Neural cell (in vitro differentiated cells): ENCODE data around the gene NPW. TPM values are rescaled to one million over a fixed set of nuclear protein-coding genes. Genes with fewer than 3 reads are reported as not detected.

Experiments
- H2AFZ ChIP-seq: fragments of 200-600, 300-800 bp; sonication (generic), shearing (Covaris generic); 2 replicates; pipeline ENCODE4 v1.6.0; 2014; ENCODE audit warnings: low read depth, mild to moderate bottlenecking, antibody characterized with exemption, low read length, moderate library complexity
- H3F3A ChIP-seq: fragments of 200-600 bp; shearing (Covaris generic); 2 replicates; pipeline ENCODE4 v1.6.1; 2016; ENCODE audit warnings: mild to moderate bottlenecking, moderate library complexity, mixed read lengths, antibody characterized with exemption, low read length; ENCODE audit not compliant: insufficient read depth, poor library complexity, severe bottlenecking
- H3K27ac ChIP-seq: fragments of 200-600, 300-800 bp; sonication (generic), shearing (Covaris generic); 2 replicates; pipeline ENCODE4 v1.5.1; 2014; ENCODE audit warnings: mild to moderate bottlenecking, low read length, moderate library complexity
- H3K27me3 ChIP-seq: fragments of 300-800, 200-600 bp; sonication (generic), shearing (Covaris generic); 2 replicates; pipeline ENCODE4 v1.6.0; 2014; ENCODE audit warnings: mild to moderate bottlenecking, low read depth, low read length, moderate library complexity; ENCODE audit not compliant: insufficient read depth
- H3K36me3 ChIP-seq: fragments of 300-800, 200-600 bp; sonication (generic), shearing (Covaris generic); 2 replicates; pipeline ENCODE4 v1.5.1; 2014; ENCODE audit warnings: mild to moderate bottlenecking, antibody characterized with exemption, low read length, moderate library complexity; ENCODE audit not compliant: insufficient read depth
- H3K4me2 ChIP-seq: fragments of 300-800, 200-600 bp; sonication (generic), shearing (Covaris generic); 2 replicates; pipeline ENCODE4 v1.6.0; 2014; ENCODE audit warnings: mild to moderate bottlenecking, low read length
- H3K4me3 ChIP-seq: fragments of 300-800, 200-600 bp; sonication (generic), shearing (Covaris generic); 2 replicates; pipeline ENCODE4 v1.5.1; 2014; ENCODE audit warnings: mild to moderate bottlenecking, low read length, moderate library complexity
- H3K79me2 ChIP-seq: fragments of 200-600 bp; shearing (Covaris generic); replicated peaks from 2 replicates; pipeline ENCODE4 v1.6.0; 2014; ENCODE audit warnings: mild to moderate bottlenecking, low read length, moderate library complexity; ENCODE audit not compliant: insufficient read depth
- H3K9ac ChIP-seq: fragments of 300-800, 200-600 bp; sonication (generic), shearing (Covaris generic); 2 replicates; pipeline ENCODE4 v1.6.1; 2016; ENCODE audit warnings: mild to moderate bottlenecking, low read length, mixed read lengths
- H3K9me2 ChIP-seq: fragments of 200-600 bp; shearing (Covaris generic); 2 replicates; pipeline ENCODE4 v1.6.1; 2016; ENCODE audit warnings: mild to moderate bottlenecking, low read length, mixed read lengths; ENCODE audit not compliant: insufficient read depth
- H3K9me3 ChIP-seq: fragments of 200-600, 300-800 bp; sonication (generic), shearing (Covaris generic); 2 replicates; pipeline ENCODE4 v1.6.1; 2016; ENCODE audit warnings: mild to moderate bottlenecking, mixed run types, low read length, moderate library complexity, mixed read lengths
- H4K20me1 ChIP-seq: fragments of 200-600 bp; shearing (Covaris generic); 2 replicates; pipeline ENCODE4 v1.6.1; 2016; ENCODE audit warnings: mild to moderate bottlenecking, mixed run types; ENCODE audit not compliant: insufficient read depth
- CTCF ChIP-seq: fragments of 450-650 bp; IDR thresholded peaks from 2 replicates; pipeline ENCODE4 v1.5.1; 2014; ENCODE audit warnings: antibody characterized with exemption, mild to moderate bottlenecking, moderate library complexity; ENCODE audit not compliant: poor library complexity, severe bottlenecking
- EP300 ChIP-seq: fragments of 450-650 bp; conservative IDR thresholded peaks from 2 replicates; pipeline ENCODE4 v1.6.1; 2014; ENCODE audit warnings: antibody characterized with exemption, mild to moderate bottlenecking, moderate library complexity; ENCODE audit not compliant: poor library complexity, severe bottlenecking
- EZH2 ChIP-seq: fragments of 200-600, 300-800 bp; shearing (Covaris generic), sonication (generic); IDR thresholded peaks from 2 replicates; pipeline ENCODE4 v1.6.1; 2014; ENCODE audit warnings: antibody characterized with exemption, low read length, borderline replicate concordance, mild to moderate bottlenecking; ENCODE audit not compliant: insufficient read depth, poor library complexity, severe bottlenecking
- MXI1 ChIP-seq: fragments of 450-650 bp; conservative IDR thresholded peaks from 2 replicates; pipeline ENCODE4 v1.6.1; 2014; ENCODE audit warnings: antibody characterized with exemption, mild to moderate bottlenecking; ENCODE audit not compliant: poor library complexity, severe bottlenecking
- POLR2AphosphoS5 ChIP-seq: IDR thresholded peaks from 2 replicates; pipeline ENCODE4 v1.6.1; 2012
- REST ChIP-seq: IDR thresholded peaks from 2 replicates; pipeline ENCODE4 v1.6.1; 2012; ENCODE audit warnings: borderline replicate concordance
- polyA plus RNA-seq: library from polyadenylated mRNA; depleted of rRNA; stranded (reverse); fragments of >200 nt; gene quantifications from 2 replicates; pipeline ENCODE4 v1.2.3, GENCODE V29; 2014

The NPW gene
- polyA plus RNA-seq, 1 donor from 2014 or later: not detected

GRCh38 chr16:1974157-1975070 is 45.2 kb upstream of the NPW start:
- Histone ChIP-seq H3K9me3 (no peaks in the 10 kb centered on the region), H3K4me3 (no peak overlapping the region), H3K4me2 (no peak overlapping the region), H4K20me1 (no peaks in the 10 kb centered on the region), H3K9me2 (no peaks in the 10 kb centered on the region), H3K27me3 (peaks cover 11% of the 10 kb centered on the region), H3K79me2 (peaks cover 5% of the 10 kb centered on the region), H3K36me3 (no peaks in the 10 kb centered on the region), H3K9ac (no peak overlapping the region), H2AFZ (no peak overlapping the region), H3K27ac (no peak overlapping the region), H3F3A (no peaks in the 10 kb centered on the region)
- no peak for TF ChIP-seq EP300

GRCh38 chr16:1975432-1976215 is 44.0 kb upstream of the NPW start:
- Histone ChIP-seq H3K27ac (no peak overlapping the region), H3K36me3 (no peaks in the 10 kb centered on the region), H3K79me2 (peaks cover 5% of the 10 kb centered on the region), H3F3A (no peaks in the 10 kb centered on the region), H3K9ac (no peak overlapping the region), H3K4me3 (no peak overlapping the region), H2AFZ (no peak overlapping the region), H3K9me3 (no peaks in the 10 kb centered on the region), H3K9me2 (no peaks in the 10 kb centered on the region), H3K4me2 (no peak overlapping the region), H4K20me1 (no peaks in the 10 kb centered on the region), H3K27me3 (peaks cover 23% of the 10 kb centered on the region)
- TF ChIP-seq MXI1: no peak

- H3K27ac ChIP-seq: no peak overlapping the region
- H3F3A ChIP-seq: no peaks in the 10 kb centered on the region
- no peaks in the 10 kb centered on the region for H4K20me1 ChIP-seq
- no peaks in the 10 kb centered on the region for H3K9me2 ChIP-seq
- no peaks in the 10 kb centered on the region for H3K9me3 ChIP-seq
- TF ChIP-seq MXI1: no peak
- TF ChIP-seq POLR2AphosphoS5: no peak
- no peak for TF ChIP-seq EZH2
- no peak for TF ChIP-seq REST
- TF ChIP-seq CTCF: no peak
- no peak overlapping the region for H3K4me2 ChIP-seq
- H3K79me2 ChIP-seq: peaks cover 5% of the 10 kb centered on the region
- no peak overlapping the region for H3K4me3 ChIP-seq
- peaks cover 29% of the 10 kb centered on the region for H3K27me3 ChIP-seq
- no peak overlapping the region for H3K9ac ChIP-seq
- no peaks in the 10 kb centered on the region for H3K36me3 ChIP-seq
- no peak overlapping the region for H2AFZ ChIP-seq
Measured at GRCh38 chr16:1976216-1976520, 43.4 kb upstream of the NPW start.
